ENCODE results near the gene HOXA2.

The HOXA2 gene

DNA sequence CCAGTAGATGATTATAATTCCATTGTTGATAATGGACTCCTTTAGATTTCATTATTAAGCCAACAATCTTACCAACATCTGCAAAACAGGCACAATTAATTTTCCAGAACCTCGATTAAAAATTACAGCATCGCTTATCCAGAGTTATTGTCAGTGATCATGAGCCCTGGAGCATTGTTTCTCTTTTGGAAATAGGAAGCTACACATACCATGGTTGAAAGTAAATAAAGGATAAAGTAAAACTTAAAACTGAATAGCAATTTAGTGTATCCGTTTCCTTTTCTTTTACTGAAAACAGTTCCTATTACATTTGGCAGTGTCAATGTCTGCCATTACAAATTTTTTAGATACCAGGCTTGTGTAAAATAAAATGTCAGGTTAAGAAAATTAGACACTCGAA is 9.9 kb upstream of the HOXA2 start:
- Mint-ChIP-seq H3K9me3 (no peaks in the 10 kb centered on the region), H3K4me1 (ENCODE audit: low read depth) (no peaks in the 10 kb centered on the region), H3K27me3 (peaks cover 36% of the 10 kb centered on the region), H3K27ac (no peak overlapping the region), H3K36me3 (ENCODE audit: low read depth) (no peaks in the 10 kb centered on the region), H3K4me3 (no peak overlapping the region)
- no peak for DNase-seq

DNA sequence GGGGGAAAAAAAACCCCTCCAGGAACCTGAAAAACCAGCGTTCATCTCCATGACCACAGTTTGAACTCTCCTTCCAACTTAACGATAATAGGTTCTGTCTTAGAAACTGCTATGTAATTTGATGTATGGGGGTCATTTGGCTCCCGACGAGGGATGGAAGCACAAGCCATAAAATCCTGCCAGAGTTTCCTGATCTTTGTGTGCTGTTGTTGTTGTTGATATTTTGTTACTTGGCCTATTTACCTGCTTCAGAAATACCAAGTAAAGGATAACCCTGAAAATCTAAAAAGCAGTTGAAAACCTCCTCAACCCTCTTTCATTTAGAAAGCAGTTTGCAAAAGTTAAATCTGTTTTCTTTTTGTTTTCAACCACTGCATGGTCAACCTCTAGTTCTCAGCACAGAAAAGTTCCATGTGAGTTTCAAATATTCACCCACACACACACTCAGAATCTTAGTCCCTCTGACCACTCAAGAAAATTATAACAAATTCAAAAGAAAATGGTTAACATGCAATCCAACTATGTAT is 9.3 kb upstream of the HOXA2 start:
- no peaks in the 10 kb centered on the region for H3K9me3 Mint-ChIP-seq
- H3K4me1 Mint-ChIP-seq (ENCODE audit: low read depth): no peaks in the 10 kb centered on the region
- DNase-seq: no peak
- H3K27me3 Mint-ChIP-seq: peaks cover 36% of the 10 kb centered on the region
- no peak overlapping the region for H3K27ac Mint-ChIP-seq
- H3K36me3 Mint-ChIP-seq (ENCODE audit: low read depth): no peaks in the 10 kb centered on the region
- H3K4me3 Mint-ChIP-seq: no peak overlapping the region

DNA sequence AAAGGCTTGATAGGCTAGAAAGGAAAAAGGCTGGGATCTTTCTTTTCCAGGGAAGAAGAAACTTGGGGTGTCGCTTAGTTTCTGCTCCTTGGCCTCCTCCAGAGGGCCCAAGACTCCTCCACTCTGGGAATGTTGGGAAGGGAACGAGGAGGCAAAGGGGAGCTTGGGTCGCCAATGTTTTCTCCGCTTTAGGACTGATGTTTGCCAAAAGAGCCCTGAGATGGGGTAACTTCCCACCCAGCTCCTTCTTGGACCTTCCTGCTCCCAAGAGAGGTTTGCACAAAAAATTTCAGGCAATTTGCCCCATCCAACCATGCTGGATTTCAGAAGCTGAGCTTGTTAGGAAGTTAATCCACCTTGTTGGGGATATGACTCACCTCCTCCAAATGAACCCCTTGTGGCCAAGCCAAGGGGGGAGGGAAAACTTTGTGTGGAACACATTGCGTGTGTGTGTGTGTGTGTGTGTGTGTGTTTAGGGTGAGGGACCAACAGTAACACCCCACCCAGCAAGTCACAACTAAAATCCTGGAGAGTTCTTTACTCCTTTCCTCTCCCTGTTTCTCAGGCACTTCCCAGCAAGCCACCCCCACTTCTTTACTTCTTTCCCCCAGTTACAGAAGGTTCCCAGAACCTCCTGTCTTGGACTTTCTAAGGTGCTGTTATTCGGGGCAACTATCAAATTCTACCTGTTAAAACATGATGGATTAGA is 8.7 kb upstream of the HOXA2 start:
- DNase-seq: no peak
- Mint-ChIP-seq H3K9me3 (no peaks in the 10 kb centered on the region), H3K4me1 (ENCODE audit: low read depth) (no peaks in the 10 kb centered on the region), H3K27ac (no peak overlapping the region), H3K4me3 (no peak overlapping the region), H3K27me3 (peaks cover 32% of the 10 kb centered on the region), H3K36me3 (ENCODE audit: low read depth) (no peaks in the 10 kb centered on the region)

DNA sequence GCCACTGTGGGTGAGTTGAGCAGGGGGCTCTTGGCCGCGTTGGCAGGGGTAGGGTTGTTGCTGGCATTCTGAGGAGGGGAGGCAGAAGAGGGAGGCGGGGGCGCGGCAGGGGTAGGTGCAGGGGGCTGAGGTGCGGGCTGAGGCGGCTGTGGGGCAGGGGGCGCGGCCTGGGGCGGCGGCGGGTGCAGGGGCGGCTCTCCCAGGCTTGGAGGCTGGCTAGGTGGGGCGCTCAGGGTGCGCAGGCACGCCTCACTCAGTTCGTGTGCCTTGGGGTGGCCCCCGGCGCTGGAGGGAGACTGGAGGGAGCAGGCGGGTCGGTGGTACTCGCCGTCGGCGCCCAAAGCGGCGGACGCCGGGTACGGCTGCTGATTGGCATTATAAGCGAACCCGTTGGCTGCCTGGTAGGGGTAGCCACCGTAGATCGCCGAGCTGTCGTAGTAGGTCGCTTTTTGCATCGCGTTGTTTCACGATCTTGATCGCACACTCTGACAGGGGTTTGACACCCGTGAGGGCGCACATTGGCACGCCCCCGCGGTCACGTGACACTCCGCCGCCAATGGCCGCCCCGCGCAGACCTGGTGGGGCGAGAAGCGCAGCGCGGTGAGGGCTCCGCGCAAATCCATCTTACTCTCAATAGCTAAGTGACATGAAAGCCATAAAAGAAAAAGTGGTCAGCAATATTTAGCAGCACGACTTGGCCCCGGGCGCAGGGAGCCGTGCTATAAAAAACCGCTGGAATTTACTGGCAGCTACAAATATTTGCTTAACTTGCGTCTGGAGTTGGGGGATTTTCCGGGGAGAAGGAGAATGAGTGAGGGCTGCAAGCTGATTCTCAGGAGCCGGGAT is 7.9 kb upstream of the HOXA2 start:
- H3K27me3 Mint-ChIP-seq: peaks cover 37% of the 10 kb centered on the region
- H3K27ac Mint-ChIP-seq: no peak overlapping the region
- no peaks in the 10 kb centered on the region for H3K9me3 Mint-ChIP-seq
- no peaks in the 10 kb centered on the region for H3K36me3 Mint-ChIP-seq (ENCODE audit: low read depth)
- no peaks in the 10 kb centered on the region for H3K4me1 Mint-ChIP-seq (ENCODE audit: low read depth)
- no peak for DNase-seq
- H3K4me3 Mint-ChIP-seq: no peak overlapping the region

DNA sequence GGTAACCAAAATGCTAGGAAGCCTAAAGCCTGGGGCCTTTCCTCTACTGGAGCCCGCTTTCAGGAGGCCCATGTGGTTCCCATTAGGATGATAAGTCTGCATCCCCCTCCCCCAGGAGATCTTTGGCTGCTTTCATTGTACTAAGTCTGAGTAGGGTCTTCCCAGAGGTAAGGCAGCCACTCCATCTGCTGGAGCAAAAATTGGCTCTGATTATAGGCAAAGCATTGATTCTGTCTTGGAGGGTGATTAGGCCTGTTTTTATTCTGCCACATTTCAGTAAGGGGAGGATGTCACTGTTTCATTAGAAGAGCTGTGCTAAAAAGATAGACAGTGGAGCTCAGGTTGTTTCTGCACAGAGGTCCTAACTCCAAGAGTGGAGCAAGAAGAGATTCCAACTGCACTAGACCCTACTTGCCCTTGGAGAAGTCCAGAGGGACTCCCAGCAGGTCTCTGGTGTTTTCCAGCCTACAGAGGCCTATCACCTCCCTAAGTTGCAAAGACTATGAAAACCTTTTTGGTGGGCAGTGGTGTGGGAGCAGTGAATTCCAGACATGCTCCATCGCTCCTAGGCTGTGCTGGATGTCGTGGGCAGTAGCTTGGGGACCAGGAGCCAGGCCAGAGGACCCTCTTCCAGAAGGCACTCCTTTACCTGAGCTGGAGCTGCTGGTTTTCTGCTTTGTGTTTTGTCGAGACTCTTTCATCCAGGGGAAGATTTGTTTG is 7.1 kb upstream of the HOXA2 start:
- H3K4me3 Mint-ChIP-seq: no peak overlapping the region
- no peaks in the 10 kb centered on the region for H3K9me3 Mint-ChIP-seq
- DNase-seq: no peak
- no peaks in the 10 kb centered on the region for H3K4me1 Mint-ChIP-seq (ENCODE audit: low read depth)
- H3K27me3 Mint-ChIP-seq: peaks cover 44% of the 10 kb centered on the region
- no peak overlapping the region for H3K27ac Mint-ChIP-seq
- H3K36me3 Mint-ChIP-seq (ENCODE audit: low read depth): no peaks in the 10 kb centered on the region

GRCh38 chr7:27108390-27109127 is 6.1 kb upstream of the HOXA2 start:
- Mint-ChIP-seq H3K4me1 (ENCODE audit: low read depth) (peaks cover 2% of the 10 kb centered on the region), H3K9me3 (no peaks in the 10 kb centered on the region), H3K27me3 (peaks cover 50% of the 10 kb centered on the region), H3K36me3 (ENCODE audit: low read depth) (no peaks in the 10 kb centered on the region), H3K27ac (no peak overlapping the region), H3K4me3 (no peak overlapping the region)
- no peak for DNase-seq

- H3K27ac Mint-ChIP-seq: no peak overlapping the region
- no peak for DNase-seq
- no peak overlapping the region for H3K4me3 Mint-ChIP-seq
- H3K4me1 Mint-ChIP-seq (ENCODE audit: low read depth): peaks cover 6% of the 10 kb centered on the region
- H3K9me3 Mint-ChIP-seq: no peaks in the 10 kb centered on the region
- no peaks in the 10 kb centered on the region for H3K36me3 Mint-ChIP-seq (ENCODE audit: low read depth)
- H3K27me3 Mint-ChIP-seq: peaks cover 53% of the 10 kb centered on the region
Observed at GRCh38 chr7:27107391-27108381, 5.2 kb upstream of the HOXA2 start.

GRCh38 chr7:27106901-27107240 is 4.4 kb upstream of the HOXA2 start:
- Mint-ChIP-seq H3K4me1 (ENCODE audit: low read depth) (peaks cover 12% of the 10 kb centered on the region), H3K9me3 (no peaks in the 10 kb centered on the region), H3K27me3 (peaks cover 58% of the 10 kb centered on the region), H3K27ac (no peak overlapping the region), H3K36me3 (ENCODE audit: low read depth) (no peaks in the 10 kb centered on the region), H3K4me3 (no peak overlapping the region)
- DNase-seq: no peak

DNA sequence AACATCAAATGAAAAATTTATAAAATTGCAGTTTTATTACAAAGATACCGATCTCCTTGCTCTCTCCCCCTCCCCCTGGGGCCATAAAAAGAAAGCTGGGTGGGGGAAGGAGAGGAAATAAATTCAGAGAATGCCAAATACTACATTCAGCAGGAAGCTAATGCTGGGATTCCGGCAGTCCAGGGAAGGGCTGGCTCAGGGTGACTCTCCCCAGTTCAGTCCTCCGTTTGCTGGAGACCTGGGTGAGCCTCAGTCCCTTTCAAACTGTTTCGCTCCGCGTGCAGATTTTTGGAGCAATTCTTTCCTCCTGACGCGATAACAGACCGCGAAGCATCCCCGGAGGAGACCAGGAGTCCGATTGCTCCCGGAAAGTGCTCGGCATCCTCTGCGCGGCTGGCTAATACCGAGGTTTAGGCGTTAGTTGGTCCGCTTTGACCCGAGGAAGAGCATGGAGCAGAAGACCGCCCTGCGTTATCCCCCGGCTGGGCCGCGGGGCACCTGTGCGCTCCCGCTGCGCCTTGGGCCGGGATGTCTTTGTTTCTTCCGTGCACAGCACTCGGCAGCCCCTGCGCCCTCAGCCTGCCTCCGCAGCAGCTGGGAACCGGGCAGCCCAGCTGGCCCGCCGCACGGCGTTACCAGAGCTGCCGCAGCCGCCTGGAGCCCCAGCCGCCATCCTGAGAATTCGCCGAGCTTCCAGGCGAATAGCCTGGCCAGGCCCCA is 3.9 kb upstream of the HOXA2 start:
- peaks cover 16% of the 10 kb centered on the region for H3K4me1 Mint-ChIP-seq (ENCODE audit: low read depth)

GRCh38 chr7:27105301-27106031 is 3.0 kb upstream of the HOXA2 start:
- Mint-ChIP-seq H3K9me3 (no peaks in the 10 kb centered on the region), H3K4me1 (ENCODE audit: low read depth) (peaks cover 16% of the 10 kb centered on the region), H3K27me3 (peaks cover 64% of the 10 kb centered on the region), H3K27ac (no peak overlapping the region), H3K4me3 (no peak overlapping the region), H3K36me3 (ENCODE audit: low read depth) (no peaks in the 10 kb centered on the region)
- DNase-seq: no peak

More for the DNA sequence above, 3.9 kb upstream of the HOXA2 start:
- H3K36me3 Mint-ChIP-seq (ENCODE audit: low read depth): no peaks in the 10 kb centered on the region
- DNase-seq: no peak
- H3K27me3 Mint-ChIP-seq: peaks cover 58% of the 10 kb centered on the region
- H3K4me3 Mint-ChIP-seq: no peak overlapping the region
- no peaks in the 10 kb centered on the region for H3K9me3 Mint-ChIP-seq
- no peak overlapping the region for H3K27ac Mint-ChIP-seq

DNA sequence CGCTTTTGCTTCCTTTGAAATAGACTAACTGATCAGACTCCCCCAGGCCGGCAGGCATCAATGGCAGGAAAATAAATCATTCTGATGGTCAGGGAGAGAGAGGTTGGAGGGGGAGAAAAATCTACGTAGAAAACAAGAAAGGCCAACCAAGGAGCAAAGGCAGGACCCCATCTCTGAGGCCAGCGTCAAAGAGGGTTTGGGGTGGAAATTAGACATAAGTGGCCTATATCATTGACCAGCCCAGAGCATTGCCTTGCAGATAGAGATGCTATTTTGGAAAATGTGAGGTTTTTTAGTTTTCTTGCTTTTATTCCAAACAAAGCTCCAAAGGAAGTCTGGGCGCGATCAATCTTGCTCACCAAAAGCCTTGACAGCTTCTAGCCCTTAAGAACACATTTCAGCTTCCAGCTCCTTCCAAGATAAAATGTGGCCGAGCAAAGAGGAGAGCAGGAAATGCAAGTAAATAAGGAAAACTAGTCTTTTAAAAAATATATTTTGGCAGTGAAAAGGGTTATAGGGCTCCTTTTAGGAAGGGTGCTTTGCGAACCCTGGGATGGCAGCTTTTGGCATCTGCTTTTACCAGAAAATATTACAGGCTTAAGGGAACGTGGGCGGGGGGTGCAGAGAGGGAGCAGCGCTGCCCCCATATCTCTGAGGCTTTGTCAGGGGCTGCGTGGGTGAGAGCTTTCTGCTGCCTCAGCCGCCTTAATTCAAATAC is 2.0 kb upstream of the HOXA2 start:
- H3K27ac Mint-ChIP-seq: no peak overlapping the region
- H3K27me3 Mint-ChIP-seq: peaks cover 67% of the 10 kb centered on the region

More for the DNA sequence above, 2.0 kb upstream of the HOXA2 start:
- Mint-ChIP-seq H3K9me3 (no peaks in the 10 kb centered on the region), H3K4me1 (ENCODE audit: low read depth) (peaks cover 16% of the 10 kb centered on the region), H3K36me3 (ENCODE audit: low read depth) (no peaks in the 10 kb centered on the region), H3K4me3 (no peak overlapping the region)
- DNase-seq: no peak
